Myocyte (in vitro differentiated cells): ENCODE data around the gene WDR7. TPM values are rescaled to one million over a fixed set of nuclear protein-coding genes. Genes with fewer than 3 reads are reported as not detected.

Experiments used
- DNase-seq: peaks from one replicate; pipeline ENCODE4 v3.0.0-alpha.2; 2012; ENCODE audit warnings: low read depth
- total RNA-seq: library from RNA; depleted of rRNA; stranded (reverse); fragments of >200 nt; gene quantifications from 2 replicates; pipeline ENCODE4 v1.2.3, GENCODE V29; 2014

WDR7 gene
- total RNA-seq, 1 donor from 2014 or later = 12.9 TPM

DNA sequence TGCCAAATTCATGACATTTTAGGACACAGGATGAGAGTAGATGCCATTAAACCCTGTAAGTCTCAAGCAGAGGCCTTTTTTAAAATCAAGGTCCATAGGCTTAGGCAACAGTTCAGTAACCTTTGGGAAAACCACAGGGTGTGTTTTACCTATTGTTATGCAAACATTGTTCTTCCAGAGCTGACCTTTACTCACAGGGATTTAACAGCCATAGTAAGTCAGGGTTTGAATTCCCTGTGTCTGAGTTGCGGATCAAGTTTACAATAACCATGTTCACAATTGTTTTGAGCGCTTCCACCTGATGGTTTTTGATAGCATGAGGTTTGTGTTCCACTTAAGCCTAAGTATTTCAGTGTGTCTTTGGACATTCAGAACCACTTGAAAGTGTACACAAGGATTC lies 335.7 kb downstream of the WDR7 start:
- DNase-seq = no peak

DNA sequence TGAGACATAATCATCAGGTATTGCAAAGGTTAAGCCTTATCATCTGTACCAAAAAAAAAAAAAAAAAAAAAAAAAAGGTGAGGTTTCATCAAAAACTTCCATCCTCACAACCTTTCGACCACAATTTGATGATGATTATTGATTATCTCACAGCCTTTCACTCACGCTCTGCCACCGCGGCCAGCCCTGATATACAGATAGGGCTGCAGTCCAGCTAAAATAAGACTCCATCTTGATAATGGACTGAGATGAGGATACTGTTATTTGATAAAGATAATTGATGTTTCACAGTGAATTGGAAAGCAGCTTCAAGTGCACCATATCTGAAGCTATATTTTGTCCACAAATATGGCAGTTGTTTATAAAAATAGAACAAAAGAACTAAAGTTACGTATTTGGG lies 336.1 kb downstream of the WDR7 start:
- DNase-seq = no peak

DNA sequence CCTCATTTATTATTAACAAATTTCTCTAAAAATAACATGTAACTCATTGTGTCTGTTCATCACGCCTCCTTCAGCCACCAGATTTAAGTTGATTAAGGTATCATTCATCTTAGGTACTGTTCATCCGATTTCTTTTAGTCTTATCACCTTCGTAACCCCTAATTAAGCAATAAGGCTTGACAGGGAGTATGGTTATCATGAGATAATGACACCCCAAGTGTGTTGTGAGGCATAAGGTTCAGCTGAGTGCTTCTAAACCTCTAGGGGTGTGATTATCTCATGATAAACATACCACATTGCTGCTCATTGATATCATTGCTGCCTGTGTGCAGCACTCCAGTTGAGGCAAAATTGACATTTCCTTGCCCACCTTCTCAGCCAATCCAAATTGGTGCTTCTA lies 336.9 kb downstream of the WDR7 start:
- no peak for DNase-seq

- no peak for DNase-seq
Observed at GRCh38 chr18:56990678-56991077, 339.5 kb downstream of the WDR7 start.

DNA sequence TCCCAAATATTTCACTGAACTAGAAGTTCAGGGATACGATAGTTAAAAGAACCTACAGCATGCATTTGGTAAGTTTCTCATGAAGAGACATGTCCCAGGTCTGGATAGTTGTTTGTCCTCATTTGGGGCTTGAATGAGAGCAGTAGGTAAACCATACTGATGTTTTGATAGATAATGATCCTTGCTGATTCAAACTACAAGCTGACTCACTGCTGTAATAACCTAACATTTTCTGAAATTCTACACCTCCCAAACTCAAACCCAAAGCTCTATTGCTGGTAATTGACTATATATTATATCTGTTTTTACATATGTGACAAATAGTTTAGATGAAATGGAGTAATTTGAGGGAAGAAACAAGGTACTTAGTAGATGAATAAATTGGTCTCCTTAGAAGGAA lies 341.6 kb downstream of the WDR7 start:
- DNase-seq = no peak

- no peak for DNase-seq
Observed at GRCh38 chr18:56995579-56996188, 344.5 kb downstream of the WDR7 start.

GRCh38 chr18:56997200-56997599 lies 346.0 kb downstream of the WDR7 start:
- no peak for DNase-seq

- peak; percentile 23 for DNase-seq
Observed at GRCh38 chr18:56999823-57000222, 348.7 kb downstream of the WDR7 start.

DNA sequence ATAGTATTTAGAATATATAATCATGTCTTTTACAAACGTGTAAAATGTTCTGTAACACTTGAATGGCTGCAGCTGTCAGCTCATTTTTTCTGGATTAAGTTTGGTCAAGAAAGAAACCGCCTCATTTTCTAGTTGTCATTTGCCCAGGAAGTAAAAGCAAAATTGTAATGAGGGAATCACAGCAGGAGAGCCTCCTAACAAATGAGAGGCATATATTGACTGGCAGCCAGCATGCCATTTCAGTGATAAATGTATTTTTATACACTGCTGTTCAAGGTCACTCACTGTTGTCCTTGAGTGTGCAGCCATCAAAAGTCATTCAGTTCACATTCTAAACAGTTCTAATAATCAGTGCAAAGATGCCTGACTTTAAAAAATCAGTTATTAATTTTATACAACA lies 351.5 kb downstream of the WDR7 start:
- peak; percentile 24 for DNase-seq

DNA sequence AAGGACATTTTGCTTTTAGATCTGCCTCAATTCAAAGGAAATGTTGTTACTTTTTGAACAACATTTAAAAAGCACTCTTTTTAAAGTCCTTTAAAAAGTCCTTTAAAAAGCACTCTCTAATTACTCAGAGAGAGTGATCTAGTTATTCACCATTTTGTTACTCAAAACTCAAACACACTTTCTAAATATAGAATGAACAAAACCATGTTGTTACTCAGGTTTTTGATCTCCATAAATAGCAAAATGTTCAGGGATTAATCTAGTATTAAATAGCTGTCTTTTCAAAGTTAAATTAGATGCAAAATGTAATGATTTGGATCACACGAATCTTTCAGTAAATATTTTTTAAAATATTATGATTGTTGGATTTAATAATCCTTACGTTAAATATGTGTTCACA lies 352.2 kb downstream of the WDR7 start:
- no peak for DNase-seq

DNA sequence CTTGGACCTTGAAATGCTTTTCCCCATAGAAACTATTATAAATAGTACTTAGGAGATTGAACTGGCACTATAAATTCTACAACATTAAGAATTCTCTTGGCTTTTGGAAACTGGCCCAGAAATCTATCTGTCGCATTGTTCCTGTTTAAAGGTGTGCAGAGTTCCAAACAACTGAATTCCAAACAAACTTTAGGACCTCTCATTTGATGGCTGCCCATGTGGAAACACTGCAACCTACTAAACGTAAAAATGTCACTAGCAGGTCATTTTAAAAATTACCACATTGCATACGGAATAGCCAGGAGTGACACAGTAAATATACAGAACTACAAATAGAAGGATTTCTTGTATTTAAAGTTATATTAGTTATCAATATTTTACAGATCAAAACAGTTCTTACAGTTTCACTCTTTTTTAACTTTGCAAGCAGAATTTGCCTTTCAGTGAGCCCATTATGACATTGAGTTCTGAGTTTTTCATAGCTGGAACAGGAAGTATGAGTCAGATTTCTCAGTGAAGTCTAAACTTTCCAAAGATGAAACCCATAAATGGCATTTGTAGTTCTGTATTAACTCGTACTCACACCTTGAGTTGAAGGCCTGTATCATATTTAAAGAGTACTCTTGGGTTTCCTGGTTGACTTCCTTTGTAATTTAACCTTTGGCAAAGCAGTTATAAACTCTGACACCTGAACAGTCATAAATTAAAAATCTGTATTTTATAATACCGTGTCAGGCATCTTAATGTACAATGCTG lies 353.4 kb downstream of the WDR7 start:
- DNase-seq = peak; percentile 26

DNA sequence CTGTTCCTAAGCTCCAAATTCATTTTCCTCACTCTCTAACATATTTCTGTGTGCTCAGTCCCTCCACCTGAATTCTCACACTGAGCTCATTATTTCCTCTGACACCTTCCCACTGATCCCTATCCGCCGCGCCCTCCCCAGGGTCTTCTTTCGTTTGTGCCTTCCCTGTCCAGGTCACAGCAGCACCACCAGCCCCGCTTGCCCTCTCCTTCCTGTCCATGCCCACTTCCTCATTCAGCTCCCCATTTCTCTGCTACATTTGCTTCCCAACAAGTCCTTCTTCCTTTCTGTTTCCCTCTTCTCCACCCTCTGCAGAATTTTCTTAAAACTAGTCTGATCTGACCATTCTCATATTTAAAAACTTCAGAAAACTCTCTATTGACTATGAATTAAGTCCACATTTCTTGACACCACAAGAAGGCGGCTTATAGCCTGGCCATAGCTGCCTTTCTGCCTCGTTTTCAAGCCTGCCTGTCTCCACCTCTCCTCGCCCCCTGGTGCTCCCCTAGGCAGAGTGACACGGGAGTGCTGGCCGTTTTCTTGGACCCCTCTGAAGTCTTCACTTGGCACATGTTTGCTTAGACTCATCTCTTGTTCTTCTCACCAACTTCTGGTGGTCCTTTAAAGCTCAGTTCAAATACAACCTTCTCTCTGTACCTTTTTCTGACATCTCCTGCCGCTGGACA lies 357.0 kb downstream of the WDR7 start:
- DNase-seq = no peak

DNA sequence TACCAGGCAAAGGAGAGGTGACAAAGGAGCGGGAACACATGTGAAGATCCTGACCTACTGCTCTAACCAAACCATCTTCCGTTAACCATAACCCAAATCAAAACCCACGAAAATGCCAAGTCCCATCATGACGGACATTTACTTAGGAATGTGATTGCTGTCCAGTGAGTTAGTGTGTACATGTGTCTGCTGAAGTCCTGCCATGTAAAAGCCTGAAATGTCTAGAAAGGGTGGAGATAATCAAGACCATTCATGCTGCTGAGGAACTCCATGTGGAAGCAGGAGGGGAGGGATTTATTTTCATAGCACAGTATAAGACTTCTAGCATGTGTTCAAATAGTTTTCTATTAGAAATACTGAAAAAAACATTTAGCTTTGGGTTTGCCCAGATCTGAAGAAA lies 358.7 kb downstream of the WDR7 start:
- DNase-seq = peak; percentile 43

- DNase-seq = no peak
Observed at GRCh38 chr18:57014772-57015413, 363.7 kb downstream of the WDR7 start.

GRCh38 chr18:57015451-57015850 lies 364.3 kb downstream of the WDR7 start:
- no peak for DNase-seq

- no peak for DNase-seq
Observed at GRCh38 chr18:57018845-57019244, 367.7 kb downstream of the WDR7 start.

DNA sequence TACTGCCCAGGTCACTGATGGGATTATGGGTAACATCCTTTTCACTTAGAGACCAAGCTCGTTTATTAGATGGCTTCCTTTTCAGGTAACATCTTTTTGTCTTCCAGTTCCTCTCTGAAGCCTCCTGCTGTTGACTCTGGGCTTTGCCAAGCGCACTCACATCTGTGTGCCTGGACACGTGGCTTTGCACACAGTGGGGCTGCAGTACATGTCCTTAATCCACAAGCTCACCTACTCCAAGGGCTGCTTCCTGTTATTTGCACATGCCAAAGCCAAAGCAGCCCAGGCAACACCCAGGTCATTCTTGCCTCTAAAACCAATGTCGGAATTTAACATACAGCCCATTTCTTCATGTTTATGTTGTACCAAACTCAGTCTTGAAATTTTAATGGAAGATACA lies 371.6 kb downstream of the WDR7 start:
- no peak for DNase-seq

- no peak for DNase-seq
Observed at GRCh38 chr18:57023275-57023882, 372.2 kb downstream of the WDR7 start.

- DNase-seq = no peak
Observed at GRCh38 chr18:57025540-57025939, 374.4 kb downstream of the WDR7 start.

DNA sequence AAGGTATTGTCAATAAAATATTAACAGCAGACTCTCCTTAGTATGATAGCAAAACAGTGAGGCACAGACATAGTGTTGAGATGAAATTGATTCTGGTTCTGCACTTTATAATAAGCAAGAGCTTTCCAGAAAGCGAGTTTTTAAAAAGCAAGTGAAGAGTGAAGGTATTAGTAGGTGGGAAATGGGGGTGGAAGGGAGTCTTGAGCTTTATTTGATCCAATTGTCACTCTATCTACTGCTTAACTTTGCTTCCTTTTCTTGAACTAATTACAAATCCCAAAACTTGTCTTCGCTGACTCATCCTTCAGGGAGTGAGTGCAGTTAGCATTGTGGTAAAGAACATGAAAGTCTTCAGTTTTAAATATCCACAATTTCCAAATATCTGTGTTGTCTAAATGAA lies 375.2 kb downstream of the WDR7 start:
- DNase-seq = peak; percentile 10

- no peak for DNase-seq
Observed at GRCh38 chr18:57027190-57027708, 376.1 kb downstream of the WDR7 start.
